Kidney (tissue), 13 donors: ENCODE results near the gene MSL3B.
A peak's percentile ranks its signal among the peaks of the same experiment; 100 is the strongest.

ENCODE experiments used
- DNase-seq, 5 donors: peaks; one replicate each; pipeline ENCODE4 v3.0.0-alpha.2; 2013 to 2020
- FAIRE-seq: peaks from 2 replicates; lab custom pipeline; 2012; peaks lifted over from hg19 to GRCh38; lab: Jason Lieb, UNC
- H3K27ac ChIP-seq, 2 donors: one replicate each; pipeline ENCODE4 v1.7.0; 2013; ENCODE audit warnings: low read depth in 2 of 2, low read length in 2 of 2, inconsistent platforms in 1 of 2
- H3K27me3 ChIP-seq: one replicate; pipeline ENCODE4 v1.7.1; 2013; ENCODE audit warnings: low read length, inconsistent platforms; ENCODE audit not compliant: control insufficient read depth, insufficient read depth
- H3K36me3 ChIP-seq, 3 donors: one replicate each; pipeline versions ENCODE4 v1.7.0 to v1.7.1; 2013; ENCODE audit warnings: low read length in 3 of 3, control low read depth in 1 of 3, inconsistent platforms in 1 of 3; ENCODE audit not compliant: insufficient read depth in 3 of 3, control insufficient read depth in 2 of 3
- H3K4me1 ChIP-seq, 3 donors: one replicate each; pipeline versions ENCODE4 v1.7.0 to v1.7.1; 2013; ENCODE audit warnings: low read length in 3 of 3, inconsistent platforms in 1 of 3, low read depth in 1 of 3; ENCODE audit not compliant: control insufficient read depth in 2 of 3, insufficient read depth in 2 of 3
- H3K4me3 ChIP-seq, 3 donors: one replicate each; pipeline versions ENCODE4 v1.7.0 to v1.8.1; 2013; ENCODE audit warnings: low read length in 3 of 3, control low read depth in 1 of 3, inconsistent platforms in 1 of 3
- H3K9ac ChIP-seq, 3 donors: one replicate each; pipeline versions ENCODE4 v1.7.0 to v1.7.1; 2013; ENCODE audit warnings: low read length in 3 of 3, control low read depth in 1 of 3, inconsistent platforms in 1 of 3
- H3K9me3 ChIP-seq, 3 donors: one replicate each; pipeline versions ENCODE4 v1.7.0 to v1.7.1; 2013; ENCODE audit warnings: low read length in 3 of 3, control low read depth in 1 of 3, inconsistent platforms in 1 of 3; ENCODE audit not compliant: control insufficient read depth in 2 of 3, insufficient read depth in 1 of 3
- CTCF ChIP-seq: IDR thresholded peaks from 3 replicates; pipeline ENCODE4 v1.5.1; 2012; ENCODE audit warnings: mild to moderate bottlenecking, moderate library complexity, borderline replicate concordance; ENCODE audit not compliant: insufficient read depth; ENCODE audit errors: extremely low read depth
- intact Hi-C: fragments of 100-400 bp; cut with DNase I; formaldehyde crosslinking; loops from one replicate; pipeline ENCODE4 v1.11.1; 2022
- donor health status: control.
- donor health status: control.
- donor health status: control.
- donor health status: control.
- donor health status: control.
- donor health status: DM: yes; HTN: yes; CAD: no.
- donor health status: Normal renal cell carcinoma (clear cell type).

Gene MSL3B

GRCh38 chr2:233841183-233841582 lies 27.0 kb downstream of the MSL3B start:
- no peaks in the 10 kb centered on the region for H3K4me1 ChIP-seq
- no peak for FAIRE-seq
- no peak overlapping the region for H3K9ac ChIP-seq
- no peak overlapping the region for H3K4me3 ChIP-seq
- H3K36me3 ChIP-seq, result peaks cover 0 to 5% (median 0%) of the 10 kb centered on the region in 3 donors
- H3K9me3 ChIP-seq, result no peaks in the 10 kb centered on the region
- H3K27ac ChIP-seq, result no peak overlapping the region
- no peak for TF ChIP-seq CTCF
- no peaks in the 10 kb centered on the region for H3K27me3 ChIP-seq
- no peak for DNase-seq
- intact Hi-C loops, result no loop called here

GRCh38 chr2:233840520-233840919 lies 27.7 kb downstream of the MSL3B start:
- Histone ChIP-seq H3K9me3 (no peaks in the 10 kb centered on the region), H3K4me1 (no peaks in the 10 kb centered on the region), H3K9ac (no peak overlapping the region), H3K36me3 (peaks cover 0 to 5% (median 0%) of the 10 kb centered on the region in 3 donors), H3K4me3 (no peak overlapping the region), H3K27ac (no peak overlapping the region), H3K27me3 (no peaks in the 10 kb centered on the region)
- no peak for FAIRE-seq
- intact Hi-C loops, result no loop called here
- DNase-seq, result no peak
- TF ChIP-seq CTCF, result no peak

GRCh38 chr2:233839447-233839820 lies 28.8 kb downstream of the MSL3B start:
- TF ChIP-seq CTCF, result no peak
- DNase-seq (peak in 1 of 5 donors; percentile 68), FAIRE-seq (no peak)

More at GRCh38 chr2:233839447-233839820, 28.8 kb downstream of the MSL3B start:
- no peak overlapping the region for H3K9ac ChIP-seq
- no peak overlapping the region for H3K27ac ChIP-seq
- intact Hi-C loops, result no loop called here
- H3K4me1 ChIP-seq, result no peaks in the 10 kb centered on the region
- H3K36me3 ChIP-seq, result peaks cover 0 to 5% (median 0%) of the 10 kb centered on the region in 3 donors
- H3K4me3 ChIP-seq, result no peak overlapping the region
- H3K27me3 ChIP-seq, result no peaks in the 10 kb centered on the region
- H3K9me3 ChIP-seq, result no peaks in the 10 kb centered on the region
